RWPE2 (cell line): ENCODE measurements around the gene COL6A1.
"Not testable (repeated sequence)": the region's sequence is repeated elsewhere in the genome, so short reads cannot be mapped to it uniquely, and the experiment has no call there.

Experiments used
- ATAC-seq: fragments of 200-7000 bp; cut with Tn5 transposase; 3 replicates; pipeline ENCODE4 v1.9.1; 2021; ENCODE audit warnings: low read depth
- DNase-seq: peaks from one replicate; pipeline ENCODE4 v3.0.0-alpha.2; 2020; ENCODE audit warnings: low spot score
- H3K27ac ChIP-seq: fragments of 450-650 bp; 2 replicates; pipeline ENCODE4 v1.5.1; 2017; ENCODE audit warnings: mild to moderate bottlenecking; ENCODE audit not compliant: poor library complexity, severe bottlenecking
- H3K27me3 ChIP-seq: fragments of 250-450 bp; sonication (Bioruptor Pico); 2 replicates; pipeline ENCODE4 v1.5.1; 2021; ENCODE audit warnings: mild to moderate bottlenecking, moderate library complexity; ENCODE audit not compliant: insufficient read depth, poor library complexity, severe bottlenecking
- H3K36me3 ChIP-seq: fragments of 250-450 bp; sonication (Bioruptor Pico); 2 replicates; pipeline ENCODE4 v1.5.1; 2020; ENCODE audit warnings: low read depth, mild to moderate bottlenecking, moderate library complexity
- H3K4me1 ChIP-seq: fragments of 250-450 bp; sonication (Bioruptor Pico); 2 replicates; pipeline ENCODE4 v1.5.1; 2021; ENCODE audit warnings: mild to moderate bottlenecking, moderate library complexity; ENCODE audit not compliant: insufficient read depth, poor library complexity, severe bottlenecking
- H3K4me3 ChIP-seq: fragments of 250-450 bp; sonication (Bioruptor Pico); 2 replicates; pipeline ENCODE4 v1.5.1; 2021; ENCODE audit warnings: mild to moderate bottlenecking, moderate library complexity; ENCODE audit not compliant: severe bottlenecking
- H3K9me3 ChIP-seq: fragments of 250-450 bp; sonication (Bioruptor Pico); 2 replicates; pipeline ENCODE4 v1.5.1; 2021; ENCODE audit warnings: mild to moderate bottlenecking, moderate library complexity; ENCODE audit not compliant: severe bottlenecking
- TF ChIP-seq, protein P1 (sequence below): fragments of 450-650 bp; IDR thresholded peaks from one replicate; pipeline ENCODE4 v1.5.1; 2017; ENCODE audit warnings: mild to moderate bottlenecking, moderate library complexity; ENCODE audit not compliant: poor library complexity, severe bottlenecking

Gene COL6A1

DNA sequence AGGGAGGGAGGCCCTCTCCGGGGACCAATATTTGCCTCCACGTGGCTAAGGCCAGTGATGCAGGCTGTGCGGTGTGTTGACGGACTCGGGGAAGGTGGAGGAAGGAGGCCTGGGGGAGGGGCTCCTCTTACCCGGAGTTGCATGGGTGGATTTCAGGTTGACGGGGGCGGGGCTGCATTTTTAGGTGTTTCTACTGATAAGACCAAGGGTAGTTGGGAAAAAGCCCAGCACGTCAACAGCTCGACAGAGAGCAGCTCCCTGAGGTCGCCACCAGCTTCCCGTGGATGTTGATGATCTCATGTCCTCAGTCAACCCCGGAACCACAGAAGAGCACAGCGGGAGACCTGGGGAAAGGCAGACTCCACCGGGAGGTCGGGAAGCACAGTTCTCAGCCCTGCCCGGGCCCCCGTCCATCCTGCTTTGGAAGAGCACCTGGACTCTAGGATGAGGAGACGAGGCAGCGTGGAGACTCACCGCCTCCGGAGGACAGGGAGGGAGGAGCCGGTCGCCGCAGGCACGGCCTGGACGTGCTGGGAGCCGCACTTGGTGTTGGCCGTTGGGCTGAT is 32.9 kb upstream of the COL6A1 start:
- ATAC-seq (no peak), DNase-seq (no peak)
- H3K27me3 ChIP-seq: peaks cover 30% of the 10 kb centered on the region
- H3K27ac ChIP-seq: no peak overlapping the region
- no peaks in the 10 kb centered on the region for H3K36me3 ChIP-seq
- no peak overlapping the region for H3K4me3 ChIP-seq
- peaks cover 9% of the 10 kb centered on the region for H3K4me1 ChIP-seq
- TF ChIP-seq, protein P1, sequence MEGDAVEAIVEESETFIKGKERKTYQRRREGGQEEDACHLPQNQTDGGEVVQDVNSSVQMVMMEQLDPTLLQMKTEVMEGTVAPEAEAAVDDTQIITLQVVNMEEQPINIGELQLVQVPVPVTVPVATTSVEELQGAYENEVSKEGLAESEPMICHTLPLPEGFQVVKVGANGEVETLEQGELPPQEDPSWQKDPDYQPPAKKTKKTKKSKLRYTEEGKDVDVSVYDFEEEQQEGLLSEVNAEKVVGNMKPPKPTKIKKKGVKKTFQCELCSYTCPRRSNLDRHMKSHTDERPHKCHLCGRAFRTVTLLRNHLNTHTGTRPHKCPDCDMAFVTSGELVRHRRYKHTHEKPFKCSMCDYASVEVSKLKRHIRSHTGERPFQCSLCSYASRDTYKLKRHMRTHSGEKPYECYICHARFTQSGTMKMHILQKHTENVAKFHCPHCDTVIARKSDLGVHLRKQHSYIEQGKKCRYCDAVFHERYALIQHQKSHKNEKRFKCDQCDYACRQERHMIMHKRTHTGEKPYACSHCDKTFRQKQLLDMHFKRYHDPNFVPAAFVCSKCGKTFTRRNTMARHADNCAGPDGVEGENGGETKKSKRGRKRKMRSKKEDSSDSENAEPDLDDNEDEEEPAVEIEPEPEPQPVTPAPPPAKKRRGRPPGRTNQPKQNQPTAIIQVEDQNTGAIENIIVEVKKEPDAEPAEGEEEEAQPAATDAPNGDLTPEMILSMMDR: no peak
- no peaks in the 10 kb centered on the region for H3K9me3 ChIP-seq

DNA sequence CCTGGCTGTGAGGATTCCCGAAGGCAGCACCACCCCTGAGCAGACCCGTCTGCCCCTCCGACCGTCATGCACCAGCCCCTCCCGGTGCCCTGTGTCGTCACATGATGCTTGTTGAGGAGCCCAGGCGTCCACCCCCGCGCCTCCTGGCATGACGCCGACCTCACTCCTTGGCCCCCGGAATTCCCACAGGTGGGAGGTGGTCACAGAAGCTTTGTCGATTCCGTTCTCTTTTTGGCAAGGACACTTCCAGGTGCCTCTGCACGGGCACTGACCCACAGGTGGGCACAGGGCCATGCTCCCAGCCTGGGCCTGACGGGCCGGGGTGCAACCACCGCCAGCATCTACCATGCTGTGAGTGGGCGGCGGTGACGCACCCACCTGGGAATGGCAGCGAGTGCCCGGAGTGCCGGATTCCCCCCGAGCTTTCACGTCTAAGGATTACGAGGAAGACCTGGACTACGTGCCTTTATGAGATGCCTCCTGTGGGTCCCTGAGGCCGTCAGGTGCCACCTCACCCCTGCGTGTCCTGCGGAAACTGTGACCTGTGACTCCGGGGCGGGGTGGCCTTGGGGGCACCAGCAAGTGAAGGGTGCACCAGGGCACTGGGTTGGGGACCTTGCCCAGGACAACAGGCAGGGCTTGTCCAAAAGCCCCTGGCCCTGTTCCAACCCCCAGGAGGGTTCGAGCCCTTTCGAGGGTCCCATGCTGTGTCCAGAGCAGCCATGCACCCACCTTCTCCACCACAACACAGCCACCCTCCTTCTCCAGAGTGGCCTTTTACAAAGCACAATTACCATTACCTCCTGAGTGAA is 31.4 kb upstream of the COL6A1 start:
- no peak overlapping the region for H3K27ac ChIP-seq
- H3K9me3 ChIP-seq: no peaks in the 10 kb centered on the region
- TF ChIP-seq, protein P1: no peak
- no peak overlapping the region for H3K4me3 ChIP-seq
- no peaks in the 10 kb centered on the region for H3K36me3 ChIP-seq
- DNase-seq (peak; percentile 56), ATAC-seq (peak; percentile 30; the same call in 2 of the 3 replicates)
- peaks cover 9% of the 10 kb centered on the region for H3K4me1 ChIP-seq
- peaks cover 30% of the 10 kb centered on the region for H3K27me3 ChIP-seq

DNA sequence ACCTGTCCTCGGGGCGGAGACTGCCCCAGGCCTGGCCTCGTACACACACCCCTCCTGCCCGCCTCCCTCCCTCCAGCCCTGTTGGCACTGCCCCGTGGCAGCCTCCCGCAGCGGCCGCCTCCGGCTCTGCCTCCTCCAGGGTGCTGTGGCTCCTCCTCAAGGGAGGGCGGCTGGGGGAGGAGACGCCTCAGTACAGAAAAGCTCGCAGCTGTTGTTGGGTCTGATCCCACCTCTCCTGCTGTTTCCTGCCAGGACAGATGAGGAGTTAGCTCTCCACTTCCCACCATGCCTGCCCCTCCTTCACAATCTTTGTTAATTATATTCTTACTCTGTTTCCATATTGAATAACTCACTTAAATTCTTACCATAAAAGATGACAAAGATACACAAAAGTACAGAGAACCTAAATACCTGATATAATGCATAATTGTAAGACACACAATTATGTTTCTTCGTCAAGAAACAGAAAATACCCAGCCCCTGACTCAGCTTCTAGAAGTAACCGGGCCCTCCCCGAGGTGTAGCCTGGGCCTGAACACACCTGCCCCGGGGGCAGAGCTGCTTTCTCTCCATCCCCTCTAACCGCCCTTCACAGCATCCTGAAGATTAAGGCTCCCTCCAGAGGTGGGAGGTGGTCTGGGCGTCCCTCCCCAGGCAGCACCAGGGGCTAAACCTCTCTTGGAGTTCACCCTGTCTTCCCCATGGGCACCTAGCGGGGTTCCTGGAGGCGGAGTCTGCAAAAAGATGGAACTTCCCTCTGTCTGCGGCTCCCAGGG is 30.6 kb upstream of the COL6A1 start:
- peaks cover 30% of the 10 kb centered on the region for H3K27me3 ChIP-seq
- no peak overlapping the region for H3K4me3 ChIP-seq
- TF ChIP-seq, protein P1: no peak
- H3K4me1 ChIP-seq: peaks cover 9% of the 10 kb centered on the region
- H3K36me3 ChIP-seq: no peaks in the 10 kb centered on the region
- peak; percentile 65 for DNase-seq
- peak; percentile 90 for ATAC-seq
- no peak overlapping the region for H3K27ac ChIP-seq
- H3K9me3 ChIP-seq: no peaks in the 10 kb centered on the region

DNA sequence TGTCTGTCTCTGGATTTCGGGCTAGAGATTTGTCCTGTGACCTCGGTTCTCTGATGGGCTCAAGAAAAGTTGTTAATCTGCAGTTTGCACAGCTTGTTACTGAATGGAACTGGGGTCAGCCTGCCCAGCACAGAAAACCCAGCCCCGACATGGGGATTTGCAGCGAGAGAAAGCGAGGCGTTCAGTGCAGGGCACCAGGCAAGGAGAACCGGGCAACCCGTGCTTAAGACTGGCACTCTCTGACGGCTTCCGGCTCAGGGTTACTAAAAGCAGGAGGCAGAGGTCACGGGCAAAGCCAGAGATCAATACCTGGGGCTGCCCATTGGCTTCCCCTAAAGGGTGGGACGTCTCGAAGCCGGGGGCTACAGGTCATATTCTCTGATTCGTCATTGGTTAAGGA is 29.9 kb upstream of the COL6A1 start:
- no peak for DNase-seq
- ATAC-seq: no peak
- Histone ChIP-seq H3K9me3 (no peaks in the 10 kb centered on the region), H3K27me3 (peaks cover 30% of the 10 kb centered on the region), H3K36me3 (no peaks in the 10 kb centered on the region), H3K27ac (no peak overlapping the region), H3K4me3 (no peak overlapping the region), H3K4me1 (peaks cover 9% of the 10 kb centered on the region)
- TF ChIP-seq, protein P1: no peak

DNA sequence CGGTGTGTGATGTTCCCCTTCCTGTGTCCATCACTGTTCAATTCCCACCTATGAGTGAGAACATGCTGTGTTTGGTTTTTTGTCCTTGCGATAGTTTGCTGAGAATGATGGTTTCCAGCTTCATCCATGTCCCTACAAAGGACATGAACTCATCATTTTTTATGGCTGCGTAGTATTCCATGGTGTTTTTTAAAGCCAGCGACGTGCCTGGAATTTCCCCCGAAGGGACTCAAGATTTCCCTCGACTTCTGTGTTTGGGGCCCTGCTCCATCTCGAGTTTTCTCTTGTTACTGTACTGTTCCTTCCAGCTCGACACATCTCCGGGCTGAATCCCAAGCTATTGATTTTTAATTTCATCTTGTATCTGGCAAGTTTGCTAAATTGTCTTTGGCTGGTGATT is 29.0 kb upstream of the COL6A1 start:
- H3K9me3 ChIP-seq, DNase-seq, H3K4me3 ChIP-seq, H3K36me3 ChIP-seq, ATAC-seq, H3K4me1 ChIP-seq, H3K27ac ChIP-seq: not testable (repeated sequence)
- peaks cover 30% of the 10 kb centered on the region for H3K27me3 ChIP-seq
